ENCODE measurements around the gene CACNA2D4.

Gene CACNA2D4

DNA sequence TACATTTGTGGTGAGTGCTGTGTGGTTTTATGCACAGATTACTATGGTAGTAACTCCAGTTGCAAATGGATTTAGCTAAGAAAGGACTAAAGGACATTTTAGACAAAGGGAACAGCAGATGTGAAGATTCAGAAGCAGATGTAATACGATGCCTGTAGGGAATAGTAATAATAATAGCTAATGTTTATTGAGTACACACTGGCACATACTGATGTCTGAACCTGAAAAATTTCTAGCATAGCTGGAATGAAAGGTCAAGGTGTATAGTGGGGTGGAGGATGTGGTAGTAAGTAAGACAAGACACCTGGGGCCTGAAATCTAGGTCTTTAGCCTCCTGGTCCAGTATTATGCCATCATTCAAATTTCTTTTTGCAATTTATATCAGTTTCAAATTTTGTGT, 152.3 kb downstream of the CACNA2D4 start:
- H3K4me1 ChIP-seq (ENCODE audit: low read length) = no peaks in the 10 kb centered on the region
- H3K9ac ChIP-seq (ENCODE audit: low read length) = no peak overlapping the region
- no peak overlapping the region for H3K27ac ChIP-seq (ENCODE audit: low read length)
- no peaks in the 10 kb centered on the region for H3K9me2 ChIP-seq (replicated peaks; ENCODE audit: insufficient read depth, low read length)
- no peaks in the 10 kb centered on the region for H3F3A ChIP-seq (ENCODE audit: insufficient read depth, low read length)
- no peak overlapping the region for H3K4me3 ChIP-seq (ENCODE audit: low read length)
- H3K9me3 ChIP-seq (replicated peaks; ENCODE audit: insufficient read depth, low read length) = no peaks in the 10 kb centered on the region
- no peak overlapping the region for H3K4me2 ChIP-seq (ENCODE audit: low read depth, low read length)
- TF ChIP-seq EZH2 (optimal IDR thresholded peaks at IDR 0.05; ENCODE audit: low read depth, low read length) (no peak), EZH2phosphoT487 (IDR thresholded peaks at IDR 0.05; ENCODE audit: low read length) (no peak)
- TF ChIP-seq, protein P1, sequence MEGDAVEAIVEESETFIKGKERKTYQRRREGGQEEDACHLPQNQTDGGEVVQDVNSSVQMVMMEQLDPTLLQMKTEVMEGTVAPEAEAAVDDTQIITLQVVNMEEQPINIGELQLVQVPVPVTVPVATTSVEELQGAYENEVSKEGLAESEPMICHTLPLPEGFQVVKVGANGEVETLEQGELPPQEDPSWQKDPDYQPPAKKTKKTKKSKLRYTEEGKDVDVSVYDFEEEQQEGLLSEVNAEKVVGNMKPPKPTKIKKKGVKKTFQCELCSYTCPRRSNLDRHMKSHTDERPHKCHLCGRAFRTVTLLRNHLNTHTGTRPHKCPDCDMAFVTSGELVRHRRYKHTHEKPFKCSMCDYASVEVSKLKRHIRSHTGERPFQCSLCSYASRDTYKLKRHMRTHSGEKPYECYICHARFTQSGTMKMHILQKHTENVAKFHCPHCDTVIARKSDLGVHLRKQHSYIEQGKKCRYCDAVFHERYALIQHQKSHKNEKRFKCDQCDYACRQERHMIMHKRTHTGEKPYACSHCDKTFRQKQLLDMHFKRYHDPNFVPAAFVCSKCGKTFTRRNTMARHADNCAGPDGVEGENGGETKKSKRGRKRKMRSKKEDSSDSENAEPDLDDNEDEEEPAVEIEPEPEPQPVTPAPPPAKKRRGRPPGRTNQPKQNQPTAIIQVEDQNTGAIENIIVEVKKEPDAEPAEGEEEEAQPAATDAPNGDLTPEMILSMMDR (IDR thresholded peaks at IDR 0.05; ENCODE audit: low read length) = no peak
- DNase-seq = no peak
- no peak overlapping the region for H2AFZ ChIP-seq (ENCODE audit: low read length)
- H3K27me3 ChIP-seq (replicated peaks; ENCODE audit: insufficient read depth, low read length) = no peaks in the 10 kb centered on the region
- H4K20me1 ChIP-seq (ENCODE audit: insufficient read depth, low read length) = no peaks in the 10 kb centered on the region
- H3K36me3 ChIP-seq (replicated peaks; ENCODE audit: insufficient read depth, low read length) = no peaks in the 10 kb centered on the region
- H3K79me2 ChIP-seq (ENCODE audit: low read length) = peaks cover 30% of the 10 kb centered on the region; the same call in 1 of the 2 replicates

DNA sequence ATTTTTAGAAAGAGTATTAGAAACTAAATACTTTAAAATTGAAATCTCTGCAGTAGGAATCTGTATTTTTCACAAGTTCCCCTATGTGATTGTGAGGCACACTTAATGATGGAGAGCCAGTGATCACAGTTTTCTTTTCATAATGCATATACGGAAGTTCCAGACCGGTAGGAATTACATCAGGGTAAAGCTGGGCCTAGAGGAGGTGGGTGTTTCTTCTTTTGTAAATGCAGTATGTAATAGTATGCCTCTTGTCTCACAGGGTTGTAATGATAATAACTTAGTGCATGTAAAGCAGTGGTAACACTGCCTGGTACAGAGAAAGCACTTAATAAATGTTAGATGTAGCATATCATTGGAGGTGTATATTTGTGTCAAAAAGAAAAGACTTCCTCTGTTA, 155.3 kb downstream of the CACNA2D4 start:
- Histone ChIP-seq H3K27me3 (replicated peaks; ENCODE audit: insufficient read depth, low read length) (no peaks in the 10 kb centered on the region), H2AFZ (ENCODE audit: low read length) (no peak overlapping the region), H3K9ac (ENCODE audit: low read length) (no peak overlapping the region), H3K4me3 (ENCODE audit: low read length) (no peak overlapping the region), H3K4me2 (ENCODE audit: low read depth, low read length) (no peak overlapping the region), H3K4me1 (ENCODE audit: low read length) (no peaks in the 10 kb centered on the region), H3F3A (ENCODE audit: insufficient read depth, low read length) (no peaks in the 10 kb centered on the region), H4K20me1 (ENCODE audit: insufficient read depth, low read length) (no peaks in the 10 kb centered on the region), H3K36me3 (replicated peaks; ENCODE audit: insufficient read depth, low read length) (no peaks in the 10 kb centered on the region), H3K79me2 (ENCODE audit: low read length) (peaks cover 24% of the 10 kb centered on the region; the same call in 1 of the 2 replicates), H3K9me2 (replicated peaks; ENCODE audit: insufficient read depth, low read length) (no peaks in the 10 kb centered on the region), H3K9me3 (replicated peaks; ENCODE audit: insufficient read depth, low read length) (no peaks in the 10 kb centered on the region), H3K27ac (ENCODE audit: low read length) (no peak overlapping the region)
- TF ChIP-seq EZH2 (optimal IDR thresholded peaks at IDR 0.05; ENCODE audit: low read depth, low read length) = no peak
- TF ChIP-seq, protein P1 (IDR thresholded peaks at IDR 0.05; ENCODE audit: low read length) = no peak
- no peak for TF ChIP-seq EZH2phosphoT487 (IDR thresholded peaks at IDR 0.05; ENCODE audit: low read length)
- DNase-seq = no peak

- H2AFZ ChIP-seq (ENCODE audit: low read length) = no peak overlapping the region
- no peaks in the 10 kb centered on the region for H3K36me3 ChIP-seq (replicated peaks; ENCODE audit: insufficient read depth, low read length)
- H3K27ac ChIP-seq (ENCODE audit: low read length) = no peak overlapping the region
- H3K4me2 ChIP-seq (ENCODE audit: low read depth, low read length) = no peak overlapping the region
- no peak overlapping the region for H3K4me3 ChIP-seq (ENCODE audit: low read length)
- H3F3A ChIP-seq (ENCODE audit: insufficient read depth, low read length) = no peaks in the 10 kb centered on the region
- no peak for TF ChIP-seq EZH2phosphoT487 (IDR thresholded peaks at IDR 0.05; ENCODE audit: low read length)
- no peak for TF ChIP-seq EZH2 (optimal IDR thresholded peaks at IDR 0.05; ENCODE audit: low read depth, low read length)
- TF ChIP-seq, protein P1 (IDR thresholded peaks at IDR 0.05; ENCODE audit: low read length) = no peak
- no peak overlapping the region for H3K9ac ChIP-seq (ENCODE audit: low read length)
- no peak for DNase-seq
- no peaks in the 10 kb centered on the region for H3K27me3 ChIP-seq (replicated peaks; ENCODE audit: insufficient read depth, low read length)
- H3K9me3 ChIP-seq (replicated peaks; ENCODE audit: insufficient read depth, low read length) = no peaks in the 10 kb centered on the region
- no peaks in the 10 kb centered on the region for H4K20me1 ChIP-seq (ENCODE audit: insufficient read depth, low read length)
- peaks cover 20% of the 10 kb centered on the region; the same call in 1 of the 2 replicates for H3K79me2 ChIP-seq (ENCODE audit: low read length)
- H3K4me1 ChIP-seq (ENCODE audit: low read length) = no peaks in the 10 kb centered on the region
- no peaks in the 10 kb centered on the region for H3K9me2 ChIP-seq (replicated peaks; ENCODE audit: insufficient read depth, low read length)
Observed at GRCh38 chr12:1761857-1762256, 156.6 kb downstream of the CACNA2D4 start.
